Measurements from ENCODE around the gene MID2. TPM values are rescaled to one million over a fixed set of nuclear protein-coding genes. Genes with fewer than 3 reads are reported as not detected.

MID2 gene
- total and polyA plus RNA-seq, 10 donors, result 0.50 to 11.9 (median 10.4) TPM

GRCh38 chrX:107924136-107924746 lies 98.6 kb downstream of the MID2 start:
- 91 to 96% (median 93%) methylated on average over 7 of the region's 7 CpGs for WGBS, 5 donors
- H3K27ac ChIP-seq, result no peak overlapping the region
- intact Hi-C loops (cut with DNase I; ENCODE audit: low total_unique reads), result no loop called here

GRCh38 chrX:107934262-107934661 lies 108.6 kb downstream of the MID2 start:
- Histone ChIP-seq H3K4me3 (no peak overlapping the region), H3K27me3 (replicated peaks in 1 of 7) (peaks cover 0 to 14% (median 3%) of the 10 kb centered on the region in 7 donors), H3K36me3 (no peaks in the 10 kb centered on the region), H3K4me1 (no peaks in the 10 kb centered on the region), H3K27ac (no peak overlapping the region), H3K9me3 (no peaks in the 10 kb centered on the region)
- intact Hi-C loops (cut with DNase I; ENCODE audit: low total_unique reads), result no loop called here
- TF ChIP-seq CTCF (IDR thresholded peaks at IDR 0.05 in 8 of 11, conservative IDR thresholded peaks at IDR 0.05 in 3 of 11) (no peak), POLR2AphosphoS5 (IDR thresholded peaks at IDR 0.05) (no peak), POLR2A (IDR thresholded peaks at IDR 0.05) (no peak)
- no peak for DNase-seq
- 81 to 94% (median 85%) methylated on average over 1 of the region's 1 CpG for WGBS, 5 donors

More at GRCh38 chrX:107924136-107924746, 98.6 kb downstream of the MID2 start:
- Histone ChIP-seq H3K4me3 (no peak overlapping the region), H3K36me3 (peaks cover 0 to 41% (median 1%) of the 10 kb centered on the region in 6 donors), H3K4me1 (no peaks in the 10 kb centered on the region), H3K27me3 (replicated peaks in 1 of 7) (peaks cover 0 to 7% (median 0%) of the 10 kb centered on the region in 7 donors), H3K9me3 (no peaks in the 10 kb centered on the region)
- DNase-seq, result no peak
- TF ChIP-seq CTCF (IDR thresholded peaks at IDR 0.05 in 8 of 11, conservative IDR thresholded peaks at IDR 0.05 in 3 of 11) (no peak), POLR2AphosphoS5 (IDR thresholded peaks at IDR 0.05) (no peak), POLR2A (IDR thresholded peaks at IDR 0.05) (no peak)

- DNase-seq, result no peak
- 59 to 70% (median 67%) methylated on average over 6 to 7 of the region's 7 CpGs for WGBS, 5 donors
- Histone ChIP-seq H3K27ac (no peak overlapping the region), H3K36me3 (no peaks in the 10 kb centered on the region), H3K4me3 (no peak overlapping the region), H3K9me3 (no peaks in the 10 kb centered on the region), H3K27me3 (replicated peaks in 1 of 7) (peaks cover 0 to 14% (median 3%) of the 10 kb centered on the region in 7 donors), H3K4me1 (no peaks in the 10 kb centered on the region)
- TF ChIP-seq CTCF (IDR thresholded peaks at IDR 0.05 in 8 of 11, conservative IDR thresholded peaks at IDR 0.05 in 3 of 11) (no peak), POLR2AphosphoS5 (IDR thresholded peaks at IDR 0.05) (no peak), POLR2A (IDR thresholded peaks at IDR 0.05) (no peak)
- intact Hi-C loops (cut with DNase I; ENCODE audit: low total_unique reads), result no loop called here
Measured at GRCh38 chrX:107935200-107935599, 109.5 kb downstream of the MID2 start.

- peaks cover 0 to 14% (median 3%) of the 10 kb centered on the region in 7 donors for H3K27me3 ChIP-seq (replicated peaks in 1 of 7)
- DNase-seq, result no peak
- WGBS, 5 donors, result 16 to 56% (median 28%) methylated on average over 31 to 48 of the region's 48 CpGs
- H3K9me3 ChIP-seq, result no peaks in the 10 kb centered on the region
- H3K4me3 ChIP-seq, result peak overlapping the region in 1 of 8 donors; percentile 8
- TF ChIP-seq CTCF (IDR thresholded peaks at IDR 0.05 in 8 of 11, conservative IDR thresholded peaks at IDR 0.05 in 3 of 11) (no peak), POLR2AphosphoS5 (IDR thresholded peaks at IDR 0.05) (no peak), POLR2A (IDR thresholded peaks at IDR 0.05) (no peak)
- H3K36me3 ChIP-seq, result no peaks in the 10 kb centered on the region
- no peaks in the 10 kb centered on the region for H3K4me1 ChIP-seq
- intact Hi-C loops (cut with DNase I; ENCODE audit: low total_unique reads), result no loop called here
- no peak overlapping the region for H3K27ac ChIP-seq
Measured at GRCh38 chrX:107935664-107936433, 110.2 kb downstream of the MID2 start.

Measured in spleen (tissue), 11 donors.